LNCaP clone FGC (cell line): ENCODE data around the gene DCUN1D5.

ENCODE experiments used
- DNase-seq: peaks from one replicate; pipeline ENCODE4 v3.0.0-alpha.2; 2011; ENCODE audit warnings: low read depth
- H3K4me3 ChIP-seq: 2 replicates; pipeline ENCODE4 v1.5.1; 2011; ENCODE audit warnings: mild to moderate bottlenecking, low read depth, low read length, control low read depth
- TF ChIP-seq, protein P1 (sequence below): IDR thresholded peaks from 2 replicates; pipeline ENCODE4 v1.5.1; 2012; ENCODE audit warnings: mild to moderate bottlenecking; ENCODE audit not compliant: control insufficient read depth, insufficient read depth; ENCODE audit errors: extremely low read depth

The DCUN1D5 gene

DNA sequence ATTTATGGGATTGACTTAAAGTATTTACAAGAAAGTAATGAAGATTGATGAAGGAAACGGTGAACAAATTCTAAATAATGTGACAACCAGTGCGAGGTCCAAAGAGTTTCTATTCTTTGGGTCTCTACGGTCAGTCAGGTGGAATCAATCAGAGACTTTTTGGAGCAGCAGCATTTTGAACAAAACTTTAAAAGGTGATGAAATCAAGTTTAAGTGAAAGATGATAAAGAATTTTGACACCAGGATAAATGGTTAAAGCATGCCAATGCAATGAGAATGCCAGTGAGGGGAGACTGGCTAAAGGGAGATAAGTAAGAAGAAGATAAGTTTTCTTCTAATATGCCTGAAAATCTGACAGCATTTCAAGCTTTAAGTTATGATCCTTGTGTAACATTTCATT, 67.9 kb downstream of the DCUN1D5 start:
- H3K4me3 ChIP-seq, result no peak overlapping the region
- TF ChIP-seq, protein P1, sequence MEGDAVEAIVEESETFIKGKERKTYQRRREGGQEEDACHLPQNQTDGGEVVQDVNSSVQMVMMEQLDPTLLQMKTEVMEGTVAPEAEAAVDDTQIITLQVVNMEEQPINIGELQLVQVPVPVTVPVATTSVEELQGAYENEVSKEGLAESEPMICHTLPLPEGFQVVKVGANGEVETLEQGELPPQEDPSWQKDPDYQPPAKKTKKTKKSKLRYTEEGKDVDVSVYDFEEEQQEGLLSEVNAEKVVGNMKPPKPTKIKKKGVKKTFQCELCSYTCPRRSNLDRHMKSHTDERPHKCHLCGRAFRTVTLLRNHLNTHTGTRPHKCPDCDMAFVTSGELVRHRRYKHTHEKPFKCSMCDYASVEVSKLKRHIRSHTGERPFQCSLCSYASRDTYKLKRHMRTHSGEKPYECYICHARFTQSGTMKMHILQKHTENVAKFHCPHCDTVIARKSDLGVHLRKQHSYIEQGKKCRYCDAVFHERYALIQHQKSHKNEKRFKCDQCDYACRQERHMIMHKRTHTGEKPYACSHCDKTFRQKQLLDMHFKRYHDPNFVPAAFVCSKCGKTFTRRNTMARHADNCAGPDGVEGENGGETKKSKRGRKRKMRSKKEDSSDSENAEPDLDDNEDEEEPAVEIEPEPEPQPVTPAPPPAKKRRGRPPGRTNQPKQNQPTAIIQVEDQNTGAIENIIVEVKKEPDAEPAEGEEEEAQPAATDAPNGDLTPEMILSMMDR, result no peak
- DNase-seq, result no peak

DNA sequence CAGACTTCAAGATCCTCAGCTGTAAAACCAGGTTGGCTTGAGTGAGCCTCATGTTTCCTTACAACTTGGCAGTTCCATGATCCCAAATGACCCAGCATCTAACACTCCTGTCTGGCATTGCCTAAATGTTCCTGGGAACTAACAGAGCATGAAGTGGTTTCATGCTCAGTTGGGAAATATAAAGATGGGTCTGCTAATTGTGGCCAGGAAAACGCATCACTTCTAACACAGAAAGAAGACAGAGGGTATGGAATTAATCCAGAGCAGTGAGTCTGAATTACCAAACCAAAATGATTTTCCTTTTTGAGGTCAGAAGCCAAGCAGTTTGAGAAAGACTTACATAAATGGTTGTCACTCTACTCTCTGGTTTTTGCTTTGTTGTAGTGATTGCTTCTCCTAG, 75.9 kb downstream of the DCUN1D5 start:
- DNase-seq, result no peak
- H3K4me3 ChIP-seq, result no peak overlapping the region
- TF ChIP-seq, protein P1, result no peak

DNA sequence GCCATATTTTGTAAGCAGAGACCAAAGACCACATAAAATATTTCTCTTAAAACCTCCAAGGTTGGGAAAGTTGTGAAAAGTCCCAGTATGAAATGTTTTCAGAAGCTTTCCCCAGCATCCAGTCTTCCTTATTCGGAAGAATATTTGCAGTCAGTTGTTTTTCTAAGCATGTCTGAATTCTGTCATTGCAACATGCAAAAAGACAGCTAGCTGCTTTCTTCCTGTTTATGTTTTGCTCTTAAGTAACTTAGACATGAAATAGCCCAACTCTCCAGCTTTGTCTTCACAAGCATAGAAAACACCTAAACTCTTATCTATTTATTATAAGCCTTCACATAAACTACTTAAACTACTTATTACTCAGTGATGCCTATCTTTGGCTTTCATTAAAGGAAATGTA, 78.5 kb downstream of the DCUN1D5 start:
- TF ChIP-seq, protein P1, result no peak
- no peak overlapping the region for H3K4me3 ChIP-seq
- no peak for DNase-seq
